GM12878 (cell line): Measurements from ENCODE around the gene NAGA. TPM values are rescaled to one million over a fixed set of nuclear protein-coding genes. Genes with fewer than 3 reads are reported as not detected.
"Not testable (repeated sequence)": the region's sequence is repeated elsewhere in the genome, so short reads cannot be mapped to it uniquely, and the experiment has no call there.

Experiments
- ATAC-seq: fragments of 200-7000 bp; cut with Tn5 transposase; 3 replicates; pipeline ENCODE4 v1.9.1; 2020; ENCODE audit warnings: mild to moderate bottlenecking, moderate library complexity
- BruUV-seq: library from RNA; stranded (reverse); fragments of 400-500 nt; replicated peaks from 2 replicates; lab custom pipeline; 2021; lab: Mats Ljungman, UMichigan
- CTCF ChIA-PET: fragments of 300-600 bp; sonication (Branson Sonifier 250); formaldehyde crosslinking; extraction: SDS; loops from one replicate; lab custom pipeline; 2021; ENCODE audit warnings: inconsistent platforms; lab: Yijun Ruan, JAX
- POLR2A ChIA-PET: fragments of 350-600 bp; formaldehyde crosslinking; extraction: SDS; loops from one replicate; lab custom pipeline; 2021; ENCODE audit warnings: inconsistent platforms; lab: Charles Lee
- RAD21 ChIA-PET: fragments of 300-600 bp; sonication (Branson Sonifier 250); formaldehyde crosslinking; loops from one replicate; lab custom pipeline; 2023; ENCODE audit warnings: antibody characterized with exemption; ENCODE audit not compliant: unreplicated experiment; lab: Charles Lee
- SMC1A ChIA-PET: fragments of 300-600 bp; sonication (Branson Sonifier 250); formaldehyde crosslinking; loops from one replicate; lab custom pipeline; 2023; ENCODE audit not compliant: unreplicated experiment, uncharacterized antibody; lab: Charles Lee
- DNase-seq: peaks from one replicate; pipeline ENCODE4 v3.0.0-alpha.2; 2011; ENCODE audit warnings: low read depth, low spot score
- FAIRE-seq: peaks from 3 replicates; lab custom pipeline; 2011; peaks lifted over from hg19 to GRCh38; lab: Jason Lieb, UNC
- H2AFZ ChIP-seq: 2 replicates; pipeline ENCODE4 v1.6.0; 2011; ENCODE audit warnings: low read depth, low read length, control low read depth; ENCODE audit not compliant: control insufficient read depth
- H3K27ac ChIP-seq: 2 replicates; pipeline ENCODE4 v1.5.1; 2011; ENCODE audit warnings: control low read depth; ENCODE audit not compliant: control insufficient read depth, insufficient read depth
- H3K27me3 ChIP-seq, 2 experiments: replicated peaks in 1 of 2; 2 replicates each; pipeline versions ENCODE4 v1.6.0 to v1.6.1; 2011; ENCODE audit warnings: low read length in 1 of 2; ENCODE audit not compliant: control insufficient read depth in 2 of 2, insufficient read depth in 2 of 2
- H3K36me3 ChIP-seq, 2 experiments: 2 replicates each; pipeline ENCODE4 v1.5.1; 2011; ENCODE audit warnings: low read length in 1 of 2; ENCODE audit not compliant: control insufficient read depth in 2 of 2, insufficient read depth in 2 of 2
- H3K4me1 ChIP-seq: 2 replicates; pipeline ENCODE4 v1.6.1; 2011; ENCODE audit warnings: mild to moderate bottlenecking, low read length, moderate library complexity, mixed read lengths; ENCODE audit not compliant: control insufficient read depth, insufficient read depth
- H3K4me2 ChIP-seq: 2 replicates; pipeline ENCODE4 v1.6.0; 2011; ENCODE audit warnings: control low read depth; ENCODE audit not compliant: control insufficient read depth, insufficient read depth
- H3K4me3 ChIP-seq: fragments of 200-600 bp; sonication (generic); 2 replicates; pipeline ENCODE4 v1.5.1; 2016
- H3K79me2 ChIP-seq: 2 replicates; pipeline ENCODE4 v1.6.0; 2011; ENCODE audit warnings: low read length; ENCODE audit not compliant: control insufficient read depth, insufficient read depth
- H3K9ac ChIP-seq: 2 replicates; pipeline ENCODE4 v1.8.0; 2011; ENCODE audit warnings: low read length, control low read depth, mixed read lengths; ENCODE audit not compliant: control insufficient read depth, insufficient read depth
- H3K9me3 ChIP-seq: replicated peaks from 3 replicates; pipeline ENCODE4 v1.5.1; 2011; ENCODE audit warnings: mild to moderate bottlenecking, low read length; ENCODE audit not compliant: control insufficient read depth, insufficient read depth
- H4K20me1 ChIP-seq: 2 replicates; pipeline ENCODE4 v1.6.0; 2011; ENCODE audit not compliant: control insufficient read depth, insufficient read depth
- CTCF ChIP-seq, 3 experiments: IDR thresholded peaks in 2 of 3; conservative IDR thresholded peaks in 1 of 3; 2 replicates each; pipeline ENCODE4 v1.5.1; 2011; ENCODE audit warnings: low read depth in 3 of 3, low read length in 3 of 3, mild to moderate bottlenecking in 3 of 3, control low read depth in 2 of 3, moderate library complexity in 2 of 3, inconsistent platforms in 1 of 3, mixed read lengths in 1 of 3; ENCODE audit not compliant: control insufficient read depth in 2 of 3, insufficient read depth in 1 of 3; ENCODE audit errors: extremely low read depth in 1 of 3
- RAD21 ChIP-seq: IDR thresholded peaks from 2 replicates; pipeline ENCODE4 v1.6.1; 2011; ENCODE audit warnings: mild to moderate bottlenecking, low read depth, low read length, moderate library complexity; ENCODE audit not compliant: insufficient read depth
- SMC3 ChIP-seq: IDR thresholded peaks from 2 replicates; pipeline ENCODE4 v1.6.1; 2011; ENCODE audit warnings: low read length, improper control_type of control experiment, borderline replicate concordance
- WGBS: methylation state at CpG from one replicate; pipeline ENCODE4 v1.1.6; 2016; ENCODE audit warnings: low lambda C conversion rate; ENCODE audit not compliant: insufficient replicate concordance, insufficient coverage; ENCODE audit errors: missing lambda C conversion rate; 5-methylcytosine and 5-hydroxymethylcytosine counted together
- in situ Hi-C: fragments of 300-500 bp; cut with MboI; formaldehyde crosslinking; loops from 9 replicates; pipeline ENCODE4 v1.14.3; 2018; ENCODE audit warnings: mixed read lengths
- intact Hi-C: fragments of 100-400 bp; cut with micrococcal nuclease; formaldehyde crosslinking; loops from one replicate; pipeline ENCODE4 v1.14.2; 2022; ENCODE audit not compliant: unreplicated experiment
- polyA plus RNA-seq, 11 experiments: library from polyadenylated mRNA; depleted of rRNA in 4 of 11; unstranded in 6 of 11; stranded (reverse) in 5 of 11; fragments of >200 nt; fragmentation: Nextera tagmentation in 4 of 11; fragmentation: Illumina TruSeq in 1 of 11; extraction: Ambion mirVana in 4 of 11; extraction: Trizol in 1 of 11; gene quantifications; 1 replicate in 1 of 11; 2 replicates in 10 of 11; pipeline versions ENCODE4 v1.2.1 to v1.2.3, GENCODE V29; 2011 to 2016; ENCODE audit warnings: inconsistent platforms in 2 of 11, missing spikeins in 2 of 11, low read depth in 1 of 11
- total RNA-seq, 4 experiments: library from RNA; depleted of rRNA in 3 of 4; stranded (reverse); fragments of >200 nt in 3 of 4; fragmentation: Illumina TruSeq in 1 of 4; extraction: Trizol in 1 of 4; gene quantifications; 2 replicates each; pipeline versions ENCODE4 v1.2.1 to v1.2.3, GENCODE V29; 2013 to 2021

The NAGA gene
- total and polyA plus RNA-seq, 10 of the 15 experiments (the other 5 are each of a cell fraction or from before 2014, with no cell fraction given), result 9.3 to 46.0 (median 33.2) TPM

GRCh38 chr22:42112793-42113192, 42.2 kb upstream of the NAGA start:
- in situ Hi-C loops, result not testable (repeated sequence)
- CTCF ChIA-PET, result interaction anchor here (0.7 to 4.9 kb wide), 18 partner anchors 10 to 331 kb away, joined by 3 to 57 read pairs (median 4); partner anchors contain the start of genes NDUFA6, SEPTIN3 and WBP2NL

More at GRCh38 chr22:42112793-42113192, 42.2 kb upstream of the NAGA start:
- H3K27ac ChIP-seq, ATAC-seq, FAIRE-seq, H3K36me3 ChIP-seq, DNase-seq, H4K20me1 ChIP-seq, H3K4me1 ChIP-seq, H3K79me2 ChIP-seq, H2AFZ ChIP-seq, H3K27me3 ChIP-seq, H3K9ac ChIP-seq, H3K4me3 ChIP-seq, H3K4me2 ChIP-seq, BruUV-seq: not testable (repeated sequence)
- 33% methylated on average over 4 of the region's 4 CpGs for WGBS
- POLR2A ChIA-PET, result interaction anchor here (0.7 kb wide), 1 partner anchor 156 kb away, joined by 3 read pairs; no protein-coding TSS in a partner anchor
- SMC1A ChIA-PET, result interaction anchor here (0.7 to 4.7 kb wide), 14 partner anchors 9 to 416 kb away, joined by 3 to 33 read pairs (median 4); partner anchors contain the start of genes MEI1 and NDUFA6
- intact Hi-C loops, result loop anchor here (5.0 kb wide), 1 partner anchor 160 kb away; the partner anchor contains the start of gene SMIM45
- H3K9me3 ChIP-seq, result peaks cover 11% of the 10 kb centered on the region; the same call in 2 of the 3 replicates
- RAD21 ChIA-PET, result interaction anchor here (0.7 to 3.7 kb wide), 9 partner anchors 9 to 324 kb away, joined by 3 to 25 read pairs (median 4); partner anchors contain the start of gene NDUFA6
- TF ChIP-seq SMC3 (peak; percentile 21; the same call in 1 of the 2 replicates), RAD21 (peak; percentile 52), CTCF (IDR thresholded peaks at IDR 0.05 in 2 of 3, conservative IDR thresholded peaks at IDR 0.05 in 1 of 3; ENCODE audit: control insufficient read depth in 2 of 3, extremely low read depth in 1 of 3, insufficient read depth in 1 of 3, low read depth in 3 of 3, low read length in 3 of 3) (peak in 2 of 3 experiments; percentile 24 to 39; a peak in 4 of 6 replicates)
